Neural crest cell (in vitro differentiated cells): ENCODE results near the gene KIAA0040. TPM values are rescaled to one million over a fixed set of nuclear protein-coding genes. Genes with fewer than 3 reads are reported as not detected.

Experiments used
- DNase-seq: peaks from one replicate; pipeline ENCODE4 v3.0.0; 2021; ENCODE audit warnings: low read depth, mixed read lengths, low spot score
- H3K27ac Mint-ChIP-seq: one replicate; pipeline ENCODE4 v1.8.0; 2021; ENCODE audit warnings: mild to moderate bottlenecking, mixed read lengths; ENCODE audit not compliant: unreplicated experiment
- H3K27me3 Mint-ChIP-seq: 2 replicates; pipeline ENCODE4 v1.8.0; 2021; ENCODE audit warnings: low read depth, mild to moderate bottlenecking, mixed read lengths
- H3K36me3 Mint-ChIP-seq: 2 replicates; pipeline ENCODE4 v1.8.0; 2021; ENCODE audit warnings: low read depth, mild to moderate bottlenecking, mixed read lengths
- H3K4me1 Mint-ChIP-seq: 2 replicates; pipeline ENCODE4 v1.8.0; 2021; ENCODE audit warnings: mixed read lengths
- H3K4me3 Mint-ChIP-seq: one replicate; pipeline ENCODE4 v1.8.0; 2021; ENCODE audit warnings: mild to moderate bottlenecking, mixed read lengths
- H3K9me3 Mint-ChIP-seq: 2 replicates; pipeline ENCODE4 v1.8.0; 2021; ENCODE audit warnings: mixed read lengths
- total RNA-seq: library from RNA; stranded (reverse); gene quantifications from 2 replicates; pipeline ENCODE4 v1.2.1, GENCODE V29; 2021
- TF ChIP-seq, protein P1 (sequence below): fragments of 200-600 bp; sonication (generic); conservative IDR thresholded peaks from 2 replicates; pipeline ENCODE4 v1.5.0; 2021; ENCODE audit warnings: antibody characterized with exemption, mild to moderate bottlenecking

The KIAA0040 gene
- total RNA-seq, 1 donor from 2014 or later = 0.42 TPM

DNA sequence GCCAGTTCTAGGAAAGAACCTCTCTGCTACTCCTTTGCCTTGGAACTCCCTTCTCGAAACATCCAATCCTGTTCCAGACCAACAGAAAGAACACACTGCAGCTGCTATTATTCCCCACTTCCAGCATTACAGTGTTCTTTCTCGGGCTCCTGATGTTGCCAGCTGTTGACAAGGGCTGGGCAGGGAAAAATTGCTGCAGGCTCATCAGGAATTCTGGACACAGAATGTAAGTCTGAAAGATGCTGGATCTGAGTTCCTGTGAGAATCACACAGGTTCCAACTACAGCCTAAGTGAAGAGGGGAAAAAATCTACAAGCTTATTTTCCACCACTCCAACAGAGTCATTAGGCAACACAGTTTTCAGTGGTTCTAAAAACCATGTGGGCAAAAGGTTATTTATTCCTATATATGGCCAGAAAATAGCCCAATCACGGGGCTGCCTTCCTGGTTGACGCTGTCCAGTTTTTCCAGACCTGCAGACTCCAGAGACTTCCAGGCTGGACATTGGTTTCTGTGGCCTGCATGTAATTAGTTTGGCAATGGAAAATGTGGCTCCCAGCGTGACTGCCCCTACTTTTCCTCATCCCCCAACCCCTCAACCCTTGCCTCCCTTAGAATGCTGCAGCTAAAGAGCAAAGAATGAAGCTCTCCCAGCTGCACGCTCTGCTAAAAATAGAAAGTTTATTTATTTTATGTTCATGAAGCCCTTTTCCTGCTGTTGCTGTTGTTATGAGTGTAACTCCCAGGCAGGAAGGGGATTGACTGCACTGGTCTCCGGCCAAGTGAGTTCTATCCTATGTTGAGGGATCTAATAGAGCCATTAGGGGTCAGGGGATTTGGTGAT, 8.3 kb upstream of the KIAA0040 start:
- Mint-ChIP-seq H3K9me3 (no peaks in the 10 kb centered on the region), H3K27me3 (peaks cover under 1% of the 10 kb centered on the region), H3K27ac (no peak overlapping the region), H3K4me3 (no peak overlapping the region), H3K36me3 (no peaks in the 10 kb centered on the region), H3K4me1 (peaks cover 6% of the 10 kb centered on the region)
- DNase-seq = no peak
- TF ChIP-seq, protein P1, sequence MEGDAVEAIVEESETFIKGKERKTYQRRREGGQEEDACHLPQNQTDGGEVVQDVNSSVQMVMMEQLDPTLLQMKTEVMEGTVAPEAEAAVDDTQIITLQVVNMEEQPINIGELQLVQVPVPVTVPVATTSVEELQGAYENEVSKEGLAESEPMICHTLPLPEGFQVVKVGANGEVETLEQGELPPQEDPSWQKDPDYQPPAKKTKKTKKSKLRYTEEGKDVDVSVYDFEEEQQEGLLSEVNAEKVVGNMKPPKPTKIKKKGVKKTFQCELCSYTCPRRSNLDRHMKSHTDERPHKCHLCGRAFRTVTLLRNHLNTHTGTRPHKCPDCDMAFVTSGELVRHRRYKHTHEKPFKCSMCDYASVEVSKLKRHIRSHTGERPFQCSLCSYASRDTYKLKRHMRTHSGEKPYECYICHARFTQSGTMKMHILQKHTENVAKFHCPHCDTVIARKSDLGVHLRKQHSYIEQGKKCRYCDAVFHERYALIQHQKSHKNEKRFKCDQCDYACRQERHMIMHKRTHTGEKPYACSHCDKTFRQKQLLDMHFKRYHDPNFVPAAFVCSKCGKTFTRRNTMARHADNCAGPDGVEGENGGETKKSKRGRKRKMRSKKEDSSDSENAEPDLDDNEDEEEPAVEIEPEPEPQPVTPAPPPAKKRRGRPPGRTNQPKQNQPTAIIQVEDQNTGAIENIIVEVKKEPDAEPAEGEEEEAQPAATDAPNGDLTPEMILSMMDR = no peak

- H3K27me3 Mint-ChIP-seq = peaks cover 16% of the 10 kb centered on the region
Measured at GRCh38 chr1:175198332-175198731, 5.8 kb upstream of the KIAA0040 start.

DNA sequence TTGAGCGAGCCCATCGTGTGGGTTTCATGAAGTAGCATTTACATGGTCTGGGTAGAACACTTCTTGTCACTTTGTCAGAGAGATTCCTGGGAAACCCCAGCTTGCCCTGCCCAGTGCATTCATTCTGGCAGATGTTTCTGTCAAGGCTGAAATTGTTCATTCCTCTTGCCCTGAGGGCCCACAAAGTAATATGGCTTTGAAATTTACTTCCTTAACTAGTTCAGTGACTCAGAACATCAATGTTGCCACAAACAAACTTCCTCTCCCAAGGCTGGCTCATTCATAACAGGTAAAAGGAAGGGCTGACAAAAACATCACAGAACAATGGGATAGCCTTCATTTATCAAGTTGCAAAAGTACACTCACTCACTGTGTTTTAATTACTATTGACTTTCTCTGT, 5.0 kb upstream of the KIAA0040 start:
- Mint-ChIP-seq H3K27me3 (peaks cover 23% of the 10 kb centered on the region), H3K4me1 (peaks cover 6% of the 10 kb centered on the region), H3K36me3 (no peaks in the 10 kb centered on the region), H3K9me3 (no peaks in the 10 kb centered on the region), H3K27ac (no peak overlapping the region), H3K4me3 (no peak overlapping the region)
- no peak for DNase-seq
- TF ChIP-seq, protein P1 = no peak

More at GRCh38 chr1:175198332-175198731, 5.8 kb upstream of the KIAA0040 start:
- DNase-seq = no peak
- H3K27ac Mint-ChIP-seq = no peak overlapping the region
- peaks cover 6% of the 10 kb centered on the region for H3K4me1 Mint-ChIP-seq
- H3K36me3 Mint-ChIP-seq = no peaks in the 10 kb centered on the region
- no peak overlapping the region for H3K4me3 Mint-ChIP-seq
- no peaks in the 10 kb centered on the region for H3K9me3 Mint-ChIP-seq
- TF ChIP-seq, protein P1 = no peak

- no peaks in the 10 kb centered on the region for H3K9me3 Mint-ChIP-seq
- DNase-seq = no peak
- no peak overlapping the region for H3K4me3 Mint-ChIP-seq
- H3K4me1 Mint-ChIP-seq = peaks cover 11% of the 10 kb centered on the region
- H3K27me3 Mint-ChIP-seq = peaks cover 39% of the 10 kb centered on the region
- no peak overlapping the region for H3K27ac Mint-ChIP-seq
- TF ChIP-seq, protein P1 = no peak
- no peaks in the 10 kb centered on the region for H3K36me3 Mint-ChIP-seq
Measured at GRCh38 chr1:175195798-175196197, 3.2 kb upstream of the KIAA0040 start.

GRCh38 chr1:175195281-175195680, 2.7 kb upstream of the KIAA0040 start:
- H3K4me1 Mint-ChIP-seq = peaks cover 11% of the 10 kb centered on the region
- H3K27me3 Mint-ChIP-seq = peaks cover 44% of the 10 kb centered on the region

More at GRCh38 chr1:175195281-175195680, 2.7 kb upstream of the KIAA0040 start:
- Mint-ChIP-seq H3K4me3 (no peak overlapping the region), H3K36me3 (no peaks in the 10 kb centered on the region), H3K9me3 (no peaks in the 10 kb centered on the region), H3K27ac (no peak overlapping the region)
- TF ChIP-seq, protein P1 = no peak
- DNase-seq = no peak
